Retina (tissue), 1 donor: ENCODE measurements around the gene OAS3.
"Not testable (repeated sequence)": the region's sequence is repeated elsewhere in the genome, so short reads cannot be mapped to it uniquely, and the experiment has no call there.

ENCODE experiments used
- DNase-seq: peaks from one replicate; pipeline ENCODE4 v3.0.0-alpha.2; 2016

Gene OAS3

DNA sequence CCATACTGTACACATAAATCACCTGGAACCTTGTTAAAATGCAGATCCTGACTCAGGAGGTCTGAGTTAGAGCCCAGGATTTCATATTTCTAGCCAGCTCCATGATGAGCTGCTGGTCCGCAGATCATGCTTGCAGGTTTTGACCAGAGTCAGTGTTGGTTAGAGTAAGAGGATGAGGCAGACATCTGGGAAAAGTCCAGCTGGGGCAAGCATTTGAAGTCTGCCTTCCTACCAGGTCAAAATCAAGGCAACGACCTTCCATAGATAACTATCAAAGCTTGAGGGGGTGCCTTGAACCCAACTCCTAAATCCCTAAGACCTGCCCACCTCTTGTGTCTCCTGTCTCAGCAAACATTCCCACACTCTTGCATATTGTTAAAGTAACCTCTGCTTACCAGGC lies 49.3 kb downstream of the OAS3 start:
- no peak for DNase-seq

DNA sequence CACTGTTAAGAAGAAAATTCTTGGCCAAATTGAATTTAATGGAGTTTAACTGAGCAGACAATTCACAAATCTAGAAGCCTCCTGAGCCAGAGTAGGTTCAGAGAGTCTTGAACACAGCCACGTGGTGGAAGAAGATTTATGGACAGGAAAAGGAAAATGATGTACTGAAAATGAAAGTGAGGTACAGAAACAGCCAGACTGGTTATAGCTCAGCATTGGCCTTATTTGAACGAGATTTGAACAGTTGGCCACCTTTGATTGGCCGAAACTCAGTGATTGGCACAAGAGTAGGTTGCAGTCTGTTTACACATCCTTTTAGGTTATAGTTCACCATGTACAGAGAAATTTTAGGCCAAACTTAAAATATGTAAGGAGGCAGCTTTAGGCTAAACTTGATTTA lies 50.0 kb downstream of the OAS3 start:
- DNase-seq = no peak

DNA sequence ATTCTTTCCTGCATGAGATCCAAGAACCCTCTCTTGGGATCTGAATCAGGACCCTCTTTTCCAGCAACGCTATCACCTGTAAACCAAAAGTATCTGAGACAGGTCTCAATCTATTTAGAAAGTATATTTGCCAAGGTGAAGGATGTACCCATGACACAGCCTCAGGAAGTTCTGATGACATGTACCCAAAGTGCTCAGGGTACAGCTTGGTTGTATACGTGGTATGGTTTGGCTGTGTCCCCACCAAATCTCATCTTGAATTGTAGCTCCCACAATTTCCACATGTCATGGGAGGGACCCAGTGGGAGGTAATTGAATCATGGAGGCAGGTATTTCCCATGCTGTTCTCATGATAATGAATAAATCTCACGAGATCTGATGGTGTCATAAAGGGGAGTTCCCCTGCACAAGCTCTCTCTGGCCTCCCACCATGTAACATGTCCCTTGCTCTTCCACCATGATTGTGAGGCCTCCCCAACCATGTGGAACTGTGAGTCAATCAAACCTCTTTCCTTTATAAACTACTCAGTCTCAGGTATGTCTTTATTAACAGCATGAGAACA lies 50.6 kb downstream of the OAS3 start:
- not testable (repeated sequence) for DNase-seq

DNA sequence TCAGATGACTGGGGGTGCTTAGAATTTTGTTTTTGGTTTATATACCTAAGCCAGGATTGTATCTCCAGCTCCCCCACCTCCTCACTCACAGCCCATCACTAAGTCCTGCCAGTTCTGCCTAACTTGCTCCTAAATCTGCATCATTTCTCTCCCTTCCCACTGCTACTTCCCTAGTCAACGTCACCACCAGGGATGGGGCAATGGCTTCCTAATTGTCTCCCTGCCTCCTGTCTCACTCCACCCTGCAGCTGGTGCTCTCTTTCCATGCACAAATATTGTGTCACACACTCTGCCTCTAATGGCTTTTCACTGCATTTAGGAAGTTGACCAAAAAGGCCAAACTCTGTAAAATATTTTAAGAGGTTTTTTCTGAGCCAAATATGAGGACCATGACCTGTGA lies 51.5 kb downstream of the OAS3 start:
- DNase-seq = no peak

DNA sequence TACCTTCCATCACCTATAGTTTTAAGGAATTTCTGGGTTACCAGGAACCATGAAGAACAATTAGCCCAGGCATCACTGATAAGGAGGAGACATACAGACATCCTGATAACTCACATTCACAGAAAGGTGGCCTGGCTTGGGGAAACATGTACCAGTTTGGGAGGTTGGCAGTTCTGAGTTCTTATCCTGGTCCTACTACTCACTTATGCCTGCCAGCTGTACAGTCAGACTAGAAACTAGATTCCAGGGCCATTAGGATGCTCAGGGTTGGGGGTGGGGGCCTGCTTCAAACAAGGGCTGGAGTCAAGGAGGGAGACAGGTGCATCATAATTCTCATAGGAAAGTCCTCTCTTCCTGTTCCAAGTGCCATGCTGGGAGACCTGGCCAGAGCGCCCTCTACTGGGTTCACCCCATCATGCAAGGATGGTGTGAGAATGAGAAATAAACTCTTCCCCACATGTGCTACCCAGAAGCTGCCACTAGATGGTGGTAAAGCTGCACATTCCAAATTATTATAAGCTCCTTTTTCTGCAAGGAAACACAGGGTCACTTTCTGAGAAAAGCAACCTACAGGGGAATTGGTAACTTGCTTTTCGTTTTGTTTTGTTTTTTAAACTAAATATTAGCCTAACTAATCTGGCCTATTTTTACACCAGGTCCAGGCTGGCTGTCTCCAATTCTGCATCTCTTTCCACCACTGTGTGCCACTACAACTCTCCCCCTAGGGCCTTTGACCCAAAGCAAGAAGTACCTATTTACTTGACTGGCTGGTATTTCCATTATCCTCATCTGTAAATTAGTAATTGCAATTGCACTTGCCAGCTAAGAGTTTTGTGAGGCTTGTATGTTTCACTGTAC lies 54.5 kb downstream of the OAS3 start:
- peak; percentile 60 for DNase-seq

GRCh38 chr12:112995008-112995407 lies 56.7 kb downstream of the OAS3 start:
- no peak for DNase-seq

- DNase-seq = no peak
These were observed 58.2 kb downstream of the OAS3 start for GRCh38 chr12:112996501-112996900.

DNA sequence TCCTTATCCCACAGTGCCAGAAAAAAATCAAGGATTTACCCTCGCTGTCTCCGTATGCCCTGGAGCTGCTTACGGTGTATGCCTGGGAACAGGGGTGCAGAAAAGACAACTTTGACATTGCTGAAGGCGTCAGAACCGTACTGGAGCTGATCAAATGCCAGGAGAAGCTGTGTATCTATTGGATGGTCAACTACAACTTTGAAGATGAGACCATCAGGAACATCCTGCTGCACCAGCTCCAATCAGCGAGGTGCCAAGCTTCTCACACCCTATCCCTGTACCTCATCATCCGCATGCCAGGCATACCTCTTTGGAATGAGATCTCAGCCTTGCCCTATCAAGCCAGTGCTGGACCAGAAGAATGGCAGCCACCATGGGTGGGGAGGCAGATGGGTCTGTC lies 59.2 kb downstream of the OAS3 start:
- DNase-seq = no peak

DNA sequence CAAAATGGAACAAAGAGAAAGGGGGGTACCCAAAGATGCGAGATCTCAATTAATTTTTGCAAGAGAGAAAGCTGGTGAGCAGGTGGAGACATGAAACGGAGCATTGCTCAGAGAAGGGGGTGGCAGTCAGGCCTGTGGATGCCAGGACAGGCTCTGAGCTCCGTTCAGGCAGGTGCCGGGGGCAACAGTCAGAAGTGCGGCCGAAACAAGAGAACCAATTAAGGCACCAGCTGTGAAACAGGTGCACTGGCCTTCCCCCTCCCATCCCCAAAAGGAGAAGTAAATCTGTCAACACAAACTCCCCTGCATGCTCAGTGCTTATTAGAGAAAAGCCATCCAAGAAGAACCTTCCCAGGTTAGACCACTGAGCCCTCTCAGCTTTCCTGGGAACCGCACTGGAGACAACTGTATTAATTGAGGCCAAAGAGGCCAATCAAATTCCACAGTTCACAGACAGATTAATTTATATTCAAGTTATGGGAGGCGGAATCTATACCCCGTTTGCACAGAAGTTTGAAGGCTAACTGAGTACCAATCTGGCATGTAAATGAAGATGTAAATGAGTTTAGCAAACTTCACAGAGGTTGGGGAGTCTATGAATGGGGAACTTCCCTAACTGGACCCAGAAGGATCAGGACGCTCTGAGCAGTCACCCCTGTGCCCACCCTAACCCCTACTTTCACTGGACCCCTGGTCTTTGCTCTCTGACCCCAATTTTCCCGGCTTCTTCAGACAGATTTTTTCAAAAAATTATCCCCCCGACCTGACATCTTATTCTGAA lies 60.9 kb downstream of the OAS3 start:
- no peak for DNase-seq

GRCh38 chr12:113000433-113000832 lies 62.2 kb downstream of the OAS3 start:
- no peak for DNase-seq

DNA sequence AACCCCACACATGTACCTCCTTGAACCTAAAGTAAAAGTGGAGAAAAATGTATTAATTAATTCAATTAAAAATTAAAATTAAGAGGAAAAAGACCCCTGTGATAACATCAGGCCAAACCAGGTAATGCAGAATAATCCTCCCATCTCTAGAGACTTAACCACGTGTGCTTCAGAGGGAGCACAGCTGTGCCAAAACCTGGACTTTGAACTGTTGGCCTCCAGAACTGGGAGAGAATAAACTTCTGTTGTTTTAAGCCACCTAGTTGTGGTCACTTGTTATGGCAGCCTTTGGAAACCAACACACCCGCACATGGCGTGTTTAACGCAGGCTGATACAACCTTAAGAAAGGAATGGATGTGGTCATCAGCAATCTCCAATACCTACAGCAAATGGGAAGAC lies 63.9 kb downstream of the OAS3 start:
- no peak for DNase-seq

DNA sequence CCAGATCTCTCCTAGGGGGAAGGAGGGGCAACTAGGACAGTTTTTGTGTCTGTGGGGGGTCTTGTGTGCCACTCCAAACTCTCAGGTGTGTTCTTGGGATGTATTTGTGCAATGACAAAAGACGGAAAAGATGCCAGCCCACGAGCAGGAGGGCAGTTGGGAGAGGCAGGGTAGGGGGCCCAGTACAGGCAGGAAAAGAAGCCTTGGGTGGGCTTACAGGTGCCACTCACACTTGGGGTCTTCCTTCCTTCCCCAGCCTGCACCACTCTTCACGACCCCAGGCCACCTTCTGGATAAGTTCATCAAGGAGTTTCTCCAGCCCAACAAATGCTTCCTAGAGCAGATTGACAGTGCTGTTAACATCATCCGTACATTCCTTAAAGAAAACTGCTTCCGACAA lies 64.4 kb downstream of the OAS3 start:
- no peak for DNase-seq

GRCh38 chr12:113003636-113004035 lies 65.4 kb downstream of the OAS3 start:
- peak; percentile 52 for DNase-seq

DNA sequence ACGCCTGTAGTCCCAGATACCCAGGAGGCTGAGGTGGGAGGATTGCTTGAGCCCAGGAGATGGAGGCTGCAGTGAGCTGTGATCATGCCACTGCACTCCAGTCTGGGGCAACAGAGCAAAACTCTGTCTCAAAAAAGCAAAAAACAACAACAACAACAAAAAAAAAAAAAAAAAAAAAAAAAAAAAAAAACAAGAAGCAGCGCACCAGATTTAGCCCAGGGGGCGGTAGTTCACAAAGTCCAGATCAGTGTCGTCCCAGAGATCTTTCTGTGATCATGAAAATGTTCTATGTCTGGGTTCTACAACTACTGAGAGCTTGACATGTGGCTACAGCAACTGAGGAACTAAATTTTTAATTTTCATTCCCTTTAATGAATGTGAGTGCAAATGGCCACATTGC lies 67.5 kb downstream of the OAS3 start:
- no peak for DNase-seq

GRCh38 chr12:113006206-113006605 lies 67.9 kb downstream of the OAS3 start:
- DNase-seq = no peak

GRCh38 chr12:113006641-113007040 lies 68.4 kb downstream of the OAS3 start:
- no peak for DNase-seq

GRCh38 chr12:113007166-113007565 lies 68.9 kb downstream of the OAS3 start:
- no peak for DNase-seq

DNA sequence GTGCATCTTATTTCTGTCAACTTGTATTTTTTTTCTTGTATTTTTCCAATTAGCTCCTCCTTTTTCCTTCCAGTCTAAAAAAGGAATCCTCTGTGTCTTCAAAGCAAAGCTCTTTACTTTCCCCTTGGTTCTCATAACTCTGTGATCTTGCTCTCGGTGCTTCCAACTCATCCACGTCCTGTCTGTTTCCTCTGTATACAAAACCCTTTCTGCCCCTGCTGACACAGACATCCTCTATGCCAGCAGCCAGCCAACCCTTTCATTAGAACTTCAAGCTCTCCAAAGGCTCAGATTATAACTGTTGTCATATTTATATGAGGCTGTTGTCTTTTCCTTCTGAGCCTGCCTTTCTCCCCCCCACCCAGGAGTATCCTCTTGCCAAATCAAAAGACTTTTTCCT lies 72.4 kb downstream of the OAS3 start:
- no peak for DNase-seq

GRCh38 chr12:113014565-113014964 lies 76.3 kb downstream of the OAS3 start:
- no peak for DNase-seq

DNA sequence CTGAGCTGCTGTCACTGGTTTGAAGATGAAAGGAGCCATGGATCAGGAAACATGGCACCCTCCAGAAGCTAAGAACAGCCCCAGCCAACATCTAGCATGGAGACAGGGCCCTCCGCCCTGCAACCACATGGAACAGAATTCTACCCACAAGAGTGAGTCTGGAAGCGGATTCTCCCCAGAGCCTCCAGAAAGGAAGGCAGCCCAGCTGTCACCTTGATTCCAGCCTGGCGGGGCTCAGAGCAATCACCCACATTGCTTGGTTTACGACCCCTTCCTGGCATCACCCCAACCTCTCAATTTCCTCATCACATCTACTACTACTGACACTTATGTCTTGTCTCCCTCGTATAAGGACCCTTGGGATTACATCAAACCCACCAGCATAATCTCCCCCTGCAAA lies 78.5 kb downstream of the OAS3 start:
- no peak for DNase-seq

DNA sequence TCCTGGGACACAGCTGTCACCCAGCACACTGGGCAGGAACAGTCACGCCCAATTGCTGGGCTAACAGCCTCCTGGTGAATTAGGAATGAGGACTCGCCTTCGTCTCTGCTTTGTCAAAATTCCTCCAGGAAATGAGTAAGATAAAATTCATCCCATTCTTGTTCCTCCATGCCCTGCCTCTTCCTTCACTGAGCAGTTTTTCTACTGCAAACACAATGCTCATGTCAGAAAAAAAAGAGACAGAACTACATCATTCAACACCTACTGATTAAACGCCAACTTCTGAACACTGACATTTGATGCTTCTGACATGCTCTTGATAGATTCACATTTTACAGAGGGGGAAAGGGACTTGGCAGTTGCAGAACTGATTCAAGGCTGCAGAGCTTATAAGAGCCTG lies 80.8 kb downstream of the OAS3 start:
- no peak for DNase-seq

DNA sequence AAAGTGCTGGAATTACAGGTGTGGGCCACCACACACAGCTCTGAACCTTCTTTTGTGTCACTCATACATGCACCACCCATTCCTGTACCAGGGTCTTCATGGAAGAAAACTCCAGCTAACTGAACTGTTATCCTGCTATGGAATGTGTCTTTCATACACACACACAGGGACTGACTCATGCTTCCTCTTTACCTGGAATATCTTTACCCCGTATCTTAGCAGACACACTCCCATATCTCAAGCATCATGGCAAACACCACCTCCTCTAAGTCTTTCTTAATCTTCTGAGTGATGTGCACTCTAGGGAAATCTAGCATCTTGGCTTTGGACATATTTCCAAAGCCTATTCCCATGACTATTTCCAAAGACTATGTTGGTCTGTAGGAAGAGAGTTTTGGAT lies 83.2 kb downstream of the OAS3 start:
- DNase-seq = no peak
